Pancreas (tissue), 10 donors: ENCODE data around the gene BDP1. TPM values are rescaled to one million over a fixed set of nuclear protein-coding genes. Genes with fewer than 3 reads are reported as not detected.
"Not testable (repeated sequence)": the region's sequence is repeated elsewhere in the genome, so short reads cannot be mapped to it uniquely, and the experiment has no call there.

Experiments
- ATAC-seq, 4 donors: fragments of 200-7000 bp; cut with Tn5 transposase; one replicate each; pipeline versions ENCODE4 v1.8.0 to v1.9.1; 2020; ENCODE audit warnings: mild to moderate bottlenecking in 4 of 4, moderate library complexity in 4 of 4
- DNase-seq, 6 donors: peaks; one replicate each; pipeline ENCODE4 v3.0.0-alpha.2; 2020
- FAIRE-seq: peaks from 2 replicates; lab custom pipeline; 2012; peaks lifted over from hg19 to GRCh38; lab: Jason Lieb, UNC
- H3K27ac ChIP-seq, 4 donors: fragments of 200-600 bp; sonication (generic); 1 replicate in 3 of 4; 2 replicates in 1 of 4; pipeline versions ENCODE4 v1.5.0 to v1.8.0; 2020
- H3K27me3 ChIP-seq, 4 donors: fragments of 200-600 bp; one replicate each; pipeline ENCODE4 v1.8.0; 2021
- H3K36me3 ChIP-seq, 3 donors: fragments of 200-600 bp; sonication (generic) in 1 of 3; one replicate each; pipeline versions ENCODE4 v1.5.0 to v1.8.0; 2020 to 2021
- H3K4me1 ChIP-seq, 3 donors: fragments of 200-600 bp; one replicate each; pipeline ENCODE4 v1.8.0; 2021
- H3K4me3 ChIP-seq, 4 donors: fragments of 200-600 bp; sonication (generic) in 2 of 4; one replicate each; pipeline versions ENCODE4 v1.5.0 to v1.8.0; 2020 to 2021
- H3K9me3 ChIP-seq, 4 donors: fragments of 200-600 bp; one replicate each; pipeline ENCODE4 v1.8.0; 2021
- WGBS, 2 donors: extraction: QIAGEN DNeasy Blood & Tissue Kit; methylation state at CpG; one replicate each; pipeline ENCODE4 v1.1.7; 2013; 5-methylcytosine and 5-hydroxymethylcytosine counted together
- intact Hi-C, 3 donors: fragments of 100-400 bp; cut with DNase I; formaldehyde crosslinking; loops; one replicate each; pipeline versions ENCODE4 v1.11.1 to v1.14.2; 2022
- polyA plus RNA-seq, 2 donors: library from polyadenylated mRNA; stranded (reverse); fragments of 200-250 nt; gene quantifications; one replicate each; pipeline ENCODE4 v1.2.3, GENCODE V29; 2013
- total RNA-seq, 6 donors: library from RNA; stranded (reverse); fragmentation: NEBNext Ultra II Directional in 4 of 6; extraction: Animal tissue kit (Norgen Biotek cat#: 25700) in 4 of 6; gene quantifications; one replicate each; pipeline versions ENCODE4 v1.2.1 to v1.2.4, GENCODE V29; 2021 to 2023
- TF ChIP-seq, protein P1 (sequence below), 4 donors: fragments of 200-600 bp; sonication (generic) in 3 of 4; IDR thresholded peaks; one replicate each; pipeline versions ENCODE4 v1.5.0 to v1.8.0; 2021; ENCODE audit warnings: antibody characterized with exemption in 4 of 4
- donor health status: healthy with polysubstance abuse.
- donor health status: DM: no; HTN: no; CAD: no; lungs with moderate emphysema.
- donor health status: DM: no; HTN: no; CAD: no.
- donor health status: control.
- donor health status: control.
- donor health status: Bipolar disorder and iron deficiency.
- donor health status: DM: yes; HTN: yes; CAD: no.
- donor health status: DM: no; HTN: no; CAD: no.
- donor health status: DM: no; HTN: no; CAD: no.
- donor health status: DM: yes; HTN: yes; CAD: no.

BDP1 gene
- total and polyA plus RNA-seq, 8 donors: 7.0 to 13.7 (median 8.2) TPM

DNA sequence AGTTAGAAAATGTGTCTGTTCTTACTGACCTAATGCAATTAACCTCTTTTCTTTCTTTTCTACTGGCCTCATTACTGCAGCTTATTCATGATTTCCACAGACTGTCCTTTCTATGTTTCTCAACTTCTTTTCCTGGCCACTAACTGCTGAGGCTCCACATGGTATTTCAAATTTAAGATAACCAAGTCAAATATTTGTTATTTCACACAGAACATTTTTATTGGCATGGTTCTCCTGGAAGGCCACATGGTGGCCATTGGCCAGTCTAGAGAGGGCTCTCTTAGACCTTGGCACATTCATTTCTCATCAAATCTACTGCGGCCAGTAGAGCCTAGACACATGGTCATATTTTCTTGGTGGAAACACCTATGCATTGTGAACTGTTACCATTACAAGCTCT, 13.9 kb upstream of the BDP1 start:
- intact Hi-C loops, H3K4me1 ChIP-seq, H3K9me3 ChIP-seq, H3K4me3 ChIP-seq, H3K36me3 ChIP-seq, H3K27ac ChIP-seq, FAIRE-seq: not testable (repeated sequence)
- DNase-seq (peak in 4 of 6 donors; percentile 40 to 56 (median 50)), ATAC-seq (peak; percentile 76 to 94 (median 92))
- 29 to 57% methylated on average over 1 of the region's 1 CpG for WGBS, 2 donors
- H3K27me3 ChIP-seq: peaks cover 0 to 19% (median 0%) of the 10 kb centered on the region in 4 donors

- H3K36me3 ChIP-seq, intact Hi-C loops, H3K9me3 ChIP-seq, DNase-seq, H3K27ac ChIP-seq, H3K4me3 ChIP-seq, H3K4me1 ChIP-seq, FAIRE-seq, ATAC-seq: not testable (repeated sequence)
- WGBS, 2 donors: 45 to 58% methylated on average over 4 of the region's 4 CpGs
- H3K27me3 ChIP-seq: peaks cover 0 to 19% (median 0%) of the 10 kb centered on the region in 4 donors
These were observed 11.6 kb upstream of the BDP1 start for GRCh38 chr5:71443891-71444290.

GRCh38 chr5:71445015-71445414, 10.4 kb upstream of the BDP1 start:
- H3K4me3 ChIP-seq, H3K4me1 ChIP-seq, ATAC-seq, FAIRE-seq, H3K27ac ChIP-seq, DNase-seq, intact Hi-C loops, H3K9me3 ChIP-seq, H3K36me3 ChIP-seq: not testable (repeated sequence)
- peaks cover 0 to 19% (median 0%) of the 10 kb centered on the region in 4 donors for H3K27me3 ChIP-seq
- WGBS, 2 donors: 33 to 40% methylated on average over 1 of the region's 1 CpG

DNA sequence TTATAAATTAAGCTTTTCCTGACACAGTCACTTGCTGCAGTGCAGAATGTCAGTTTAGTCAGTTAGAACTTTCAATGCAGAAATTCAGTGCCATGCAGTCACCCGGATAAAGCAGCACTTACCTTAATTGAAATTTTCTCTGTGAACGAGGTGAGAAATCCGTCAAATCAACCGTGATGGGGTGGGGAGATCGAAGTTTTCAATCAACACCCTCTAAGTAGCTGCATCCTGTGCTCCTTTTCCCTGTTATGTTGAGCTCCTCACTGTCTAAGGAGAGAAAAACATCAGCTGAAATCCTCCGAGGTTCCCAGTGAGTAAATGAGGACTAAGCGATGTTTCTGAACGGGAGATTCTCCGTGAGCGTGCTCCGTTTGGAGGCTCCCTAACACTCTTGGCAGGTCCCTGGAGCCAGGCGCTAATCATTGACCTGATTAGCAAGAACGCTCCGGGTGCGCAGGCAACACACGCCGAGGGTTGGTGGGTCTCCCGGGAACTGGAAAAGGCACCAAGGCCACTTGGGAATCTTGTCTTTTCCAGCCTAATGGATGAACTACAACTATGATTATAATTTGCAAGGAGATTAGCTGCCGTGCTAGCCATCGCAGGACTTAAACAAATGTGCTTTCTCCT, 9.8 kb upstream of the BDP1 start:
- WGBS, 2 donors: 1 to 3% methylated on average over 13 to 17 of the region's 20 CpGs
- FAIRE-seq, H3K27ac ChIP-seq, intact Hi-C loops, H3K4me1 ChIP-seq, H3K36me3 ChIP-seq, H3K9me3 ChIP-seq: not testable (repeated sequence)
- DNase-seq (peak in 4 of 6 donors; percentile 11 to 33 (median 27)), ATAC-seq (peak; percentile 38 to 78 (median 69))
- Histone ChIP-seq H3K27me3 (peaks cover 0 to 19% (median 0%) of the 10 kb centered on the region in 4 donors), H3K4me3 (peak overlapping the region in 1 of 4 donors; percentile 14)

GRCh38 chr5:71446540-71447216, 8.8 kb upstream of the BDP1 start:
- H3K27me3 ChIP-seq: peaks cover 0 to 19% (median 0%) of the 10 kb centered on the region in 4 donors
- FAIRE-seq, intact Hi-C loops, H3K4me1 ChIP-seq, H3K4me3 ChIP-seq, H3K27ac ChIP-seq, DNase-seq, H3K36me3 ChIP-seq, H3K9me3 ChIP-seq: not testable (repeated sequence)
- peak in 2 of 4 donors; percentile 16 to 52 for ATAC-seq
- 51 to 53% methylated on average over 12 of the region's 13 CpGs for WGBS, 2 donors

GRCh38 chr5:71447218-71447808, 8.1 kb upstream of the BDP1 start:
- H3K4me3 ChIP-seq, intact Hi-C loops, H3K27ac ChIP-seq, H3K4me1 ChIP-seq, FAIRE-seq, H3K36me3 ChIP-seq, H3K9me3 ChIP-seq: not testable (repeated sequence)
- H3K27me3 ChIP-seq: peaks cover 0 to 19% (median 0%) of the 10 kb centered on the region in 4 donors
- TF ChIP-seq, protein P1, sequence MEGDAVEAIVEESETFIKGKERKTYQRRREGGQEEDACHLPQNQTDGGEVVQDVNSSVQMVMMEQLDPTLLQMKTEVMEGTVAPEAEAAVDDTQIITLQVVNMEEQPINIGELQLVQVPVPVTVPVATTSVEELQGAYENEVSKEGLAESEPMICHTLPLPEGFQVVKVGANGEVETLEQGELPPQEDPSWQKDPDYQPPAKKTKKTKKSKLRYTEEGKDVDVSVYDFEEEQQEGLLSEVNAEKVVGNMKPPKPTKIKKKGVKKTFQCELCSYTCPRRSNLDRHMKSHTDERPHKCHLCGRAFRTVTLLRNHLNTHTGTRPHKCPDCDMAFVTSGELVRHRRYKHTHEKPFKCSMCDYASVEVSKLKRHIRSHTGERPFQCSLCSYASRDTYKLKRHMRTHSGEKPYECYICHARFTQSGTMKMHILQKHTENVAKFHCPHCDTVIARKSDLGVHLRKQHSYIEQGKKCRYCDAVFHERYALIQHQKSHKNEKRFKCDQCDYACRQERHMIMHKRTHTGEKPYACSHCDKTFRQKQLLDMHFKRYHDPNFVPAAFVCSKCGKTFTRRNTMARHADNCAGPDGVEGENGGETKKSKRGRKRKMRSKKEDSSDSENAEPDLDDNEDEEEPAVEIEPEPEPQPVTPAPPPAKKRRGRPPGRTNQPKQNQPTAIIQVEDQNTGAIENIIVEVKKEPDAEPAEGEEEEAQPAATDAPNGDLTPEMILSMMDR (IDR thresholded peaks at IDR 0.05): peak in 3 of 4 donors; percentile 10 to 17 (median 14)
- DNase-seq (peak in 4 of 6 donors; percentile 28 to 62 (median 35)), ATAC-seq (peak; percentile 79 to 98 (median 95))
- WGBS, 2 donors: 1 to 3% methylated on average over 5 of the region's 6 CpGs

DNA sequence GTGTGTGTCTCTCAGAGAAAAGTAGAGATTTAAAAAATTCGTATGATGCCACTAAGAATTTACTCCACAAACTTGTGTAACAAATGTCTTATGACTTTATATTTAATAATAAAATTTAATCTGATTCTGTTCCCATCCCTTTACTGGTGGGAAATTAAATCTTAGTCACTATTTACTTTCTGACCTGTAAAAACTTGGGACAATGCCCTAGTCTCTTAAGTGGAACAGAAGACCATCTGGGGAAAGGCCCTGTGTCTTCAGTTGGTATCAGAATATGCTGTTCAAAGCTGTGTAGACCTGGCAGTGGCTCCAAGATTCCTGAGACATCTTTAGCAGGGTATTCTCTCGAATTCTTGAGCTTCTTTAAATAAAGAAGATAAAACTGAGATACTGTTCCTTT, 2.6 kb upstream of the BDP1 start:
- Histone ChIP-seq H3K36me3 (no peaks in the 10 kb centered on the region), H3K9me3 (no peaks in the 10 kb centered on the region), H3K4me3 (no peak overlapping the region), H3K27ac (no peak overlapping the region), H3K27me3 (no peaks in the 10 kb centered on the region), H3K4me1 (peaks cover 13 to 18% (median 17%) of the 10 kb centered on the region in 3 donors)
- intact Hi-C loops: no loop called here
- no peak for FAIRE-seq
- DNase-seq: no peak
- WGBS, 2 donors: 25 to 31% methylated on average over 2 of the region's 2 CpGs
- TF ChIP-seq, protein P1 (IDR thresholded peaks at IDR 0.05): no peak
- ATAC-seq: no peak
